ENCODE data around the gene CRKL.
"Not testable (repeated sequence)": the region's sequence is repeated elsewhere in the genome, so short reads cannot be mapped to it uniquely, and the experiment has no call there.

CRKL gene

DNA sequence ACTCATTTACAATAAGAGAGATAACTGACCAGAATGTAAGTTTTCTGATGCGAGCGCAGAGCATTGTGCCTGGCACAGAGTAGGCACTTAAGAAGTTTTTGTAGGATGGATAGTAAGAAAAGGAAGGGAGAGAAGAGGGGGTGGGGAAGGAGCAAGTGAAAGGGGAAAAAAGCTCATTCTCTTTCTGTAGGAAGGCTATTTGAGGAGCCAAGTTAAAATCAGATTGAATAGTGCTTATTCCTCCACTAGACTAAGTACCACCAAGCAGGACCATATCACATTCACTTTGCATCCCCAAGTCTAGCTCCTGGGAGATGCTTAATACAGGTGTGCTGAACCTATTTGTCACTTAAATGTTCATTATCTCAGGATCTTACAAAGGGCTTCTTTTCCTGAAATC lies 14.1 kb upstream of the CRKL start:
- DNase-seq, result no peak

DNA sequence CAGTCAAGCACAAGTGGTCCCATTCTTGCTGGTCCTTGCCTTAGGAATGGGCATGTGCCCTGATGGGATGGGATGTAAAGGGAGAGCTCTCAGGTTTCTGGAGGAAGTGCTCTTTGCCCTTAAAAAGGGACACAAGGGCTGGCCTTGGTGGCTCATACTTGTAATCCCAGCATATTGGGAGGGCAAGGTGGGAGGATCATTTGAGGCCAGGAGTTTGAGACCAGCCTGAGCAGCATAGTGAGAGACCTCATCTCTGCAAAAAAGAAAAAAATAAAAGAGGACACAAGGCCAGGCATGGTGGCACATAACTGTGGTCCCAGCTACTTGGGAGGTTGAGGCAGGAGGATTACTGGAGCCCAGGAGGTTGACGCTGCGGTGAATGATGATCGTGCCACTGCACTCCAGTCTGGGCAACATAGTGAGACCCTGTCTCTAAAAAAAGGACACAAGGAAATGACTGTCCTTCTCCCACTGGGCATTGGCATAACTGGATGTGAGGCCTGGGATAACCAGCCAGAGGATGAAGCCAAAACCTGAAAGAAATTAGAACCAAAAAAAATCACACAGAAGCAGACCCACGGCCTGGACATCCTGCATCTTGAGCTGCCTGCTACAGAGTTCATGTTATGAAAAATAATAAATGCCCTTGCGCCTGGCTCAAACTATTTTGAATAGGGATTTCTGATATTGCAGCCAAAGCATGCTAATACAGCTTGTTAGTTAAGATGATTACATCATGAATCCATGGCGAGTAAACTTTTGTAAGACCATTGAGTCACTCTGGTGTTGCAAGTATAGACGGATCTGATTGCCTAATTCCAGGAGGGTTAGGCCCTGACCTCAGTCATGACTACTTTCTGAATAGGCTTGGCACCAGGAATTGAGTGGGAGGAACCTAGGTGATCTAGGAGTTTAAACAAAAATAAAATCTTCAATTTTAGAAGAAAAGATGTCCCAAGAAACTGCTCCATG lies 12.9 kb upstream of the CRKL start:
- DNase-seq, result no peak

DNA sequence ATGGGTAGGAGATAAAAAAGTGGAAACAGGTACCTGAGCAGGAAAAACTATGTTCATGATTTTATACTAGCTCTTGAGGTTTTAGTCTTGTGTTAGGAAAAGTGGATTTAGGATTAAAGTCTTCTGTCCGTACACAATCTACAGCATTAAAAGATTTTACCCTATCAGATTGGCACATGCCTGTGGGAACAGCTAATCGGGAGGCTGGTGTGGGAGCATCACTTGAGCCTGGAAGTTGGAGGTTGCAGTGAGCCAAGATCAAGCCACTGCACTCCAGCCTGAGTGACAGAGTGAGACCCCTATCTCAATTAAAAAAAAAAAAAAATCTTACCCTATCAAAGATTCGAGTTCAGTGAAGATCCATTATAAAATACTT lies 12.2 kb upstream of the CRKL start:
- DNase-seq, result no peak

DNA sequence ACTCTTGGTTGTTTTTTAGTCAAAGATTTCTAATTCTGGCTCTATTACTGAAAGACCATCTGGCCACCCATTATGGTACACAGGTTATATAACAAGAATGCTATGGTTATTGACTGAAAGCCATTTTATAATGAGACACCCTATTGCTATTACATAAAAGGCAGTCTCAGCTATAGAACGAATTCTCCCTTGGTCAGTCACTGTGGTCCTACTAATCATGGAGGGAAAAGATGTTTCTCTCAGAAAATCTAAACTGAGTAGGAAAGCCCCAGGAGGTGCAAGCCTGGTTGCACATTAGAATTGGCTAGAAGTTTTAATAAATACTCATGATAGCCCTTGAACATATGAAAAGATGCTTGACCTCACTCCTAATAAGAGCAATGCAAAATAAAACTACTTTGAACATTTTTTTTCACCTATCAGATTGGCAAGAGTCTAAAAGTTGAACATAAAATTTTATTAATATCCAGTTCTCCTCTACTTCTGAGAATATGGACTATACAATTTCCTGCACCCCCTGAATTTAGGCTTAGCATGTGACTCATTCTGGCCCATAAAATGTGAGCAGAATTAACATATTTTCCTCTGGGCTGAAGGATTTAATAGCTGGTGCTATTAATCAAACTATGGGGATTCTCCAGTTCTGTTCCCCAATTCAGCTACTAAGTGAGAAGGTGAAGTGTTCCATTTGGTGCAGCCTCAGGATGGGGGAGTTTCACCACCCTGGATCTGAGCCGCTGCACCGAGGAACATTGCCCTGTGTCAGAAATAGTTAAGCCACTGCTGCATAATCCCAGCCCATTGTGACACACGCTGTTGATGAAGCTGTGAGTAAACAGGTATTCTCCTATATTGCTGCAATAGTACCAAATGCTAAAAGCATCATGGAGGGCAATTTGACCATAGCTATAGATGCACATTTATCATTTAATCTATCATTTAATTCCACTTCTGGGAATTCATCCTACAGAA lies 11.5 kb upstream of the CRKL start:
- no peak for DNase-seq

GRCh38 chr22:20906387-20906767 lies 10.8 kb upstream of the CRKL start:
- no peak for DNase-seq

DNA sequence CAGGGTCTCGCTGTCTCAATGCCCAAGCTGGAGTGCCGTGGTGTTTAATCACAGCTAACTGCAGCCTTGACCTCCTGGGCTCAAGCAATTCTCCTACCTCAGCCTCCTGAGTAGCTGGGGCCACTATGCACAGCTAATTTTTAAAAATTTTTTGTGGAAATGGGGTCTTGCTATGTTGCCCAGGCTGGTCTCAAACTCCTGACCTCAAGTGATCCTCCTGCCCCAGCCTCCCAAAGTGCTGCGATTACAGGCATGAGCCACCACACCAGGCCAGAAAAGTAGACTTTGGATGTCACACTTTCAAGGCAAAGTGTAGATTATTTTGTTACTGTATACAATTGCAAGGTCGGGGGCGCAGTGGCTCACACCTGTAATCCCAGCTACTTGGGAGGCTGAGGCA lies 8.5 kb upstream of the CRKL start:
- not testable (repeated sequence) for DNase-seq

DNA sequence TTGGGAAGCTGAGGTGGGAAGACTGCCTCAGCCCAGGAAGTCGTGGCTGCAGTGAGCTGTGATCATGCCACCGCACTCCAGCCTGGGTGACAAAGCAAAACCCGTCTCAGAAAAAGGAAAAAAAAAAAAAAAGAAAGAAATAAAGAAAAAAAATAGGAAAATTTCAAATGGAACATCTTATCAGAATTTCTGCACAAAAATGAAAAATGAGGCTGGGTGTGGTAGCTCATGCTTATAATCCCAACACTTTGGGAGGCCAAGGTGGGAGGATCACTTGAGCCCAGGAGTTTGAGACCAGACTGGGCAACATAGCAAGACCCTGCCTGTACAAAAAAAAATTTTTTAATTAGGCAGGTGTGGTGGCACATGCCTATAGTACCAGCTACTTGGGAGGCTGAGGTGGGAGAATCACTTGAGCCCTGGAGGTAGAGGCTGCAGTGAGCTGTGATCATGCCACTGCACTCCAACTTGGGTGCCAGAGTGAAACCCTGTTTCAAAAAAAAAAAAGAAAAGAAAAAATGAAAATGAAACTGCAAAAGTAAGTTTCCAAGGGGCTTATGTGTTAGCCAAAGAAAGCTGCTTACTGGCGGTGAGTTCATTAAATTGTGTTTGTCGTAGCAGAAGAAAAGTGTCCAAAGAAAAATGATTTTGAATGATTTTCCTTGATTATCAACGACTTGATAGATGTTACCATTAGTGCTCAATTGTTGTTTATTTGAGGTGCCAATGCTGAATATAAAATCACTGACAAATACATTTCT lies 7.5 kb upstream of the CRKL start:
- DNase-seq, result no peak

DNA sequence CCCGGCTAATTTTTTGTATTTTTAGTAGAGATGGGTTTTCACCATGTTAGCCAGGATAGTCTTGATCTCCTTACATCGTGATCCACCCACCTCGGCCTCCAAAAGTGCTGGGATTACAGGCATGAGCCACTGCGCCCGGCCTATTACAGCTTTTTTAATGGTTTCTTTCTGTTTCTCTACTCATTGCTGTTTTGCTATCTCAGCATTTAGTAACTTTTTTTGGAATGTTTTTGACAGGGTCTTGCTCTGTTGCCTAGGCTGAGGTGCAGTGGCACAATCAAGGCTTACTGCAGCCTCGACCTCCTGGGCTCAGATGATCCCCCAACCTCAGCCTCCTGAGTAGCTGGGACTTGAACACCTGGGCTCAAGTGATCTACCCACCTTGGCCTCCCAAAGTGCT lies 4.7 kb upstream of the CRKL start:
- DNase-seq, result no peak

GRCh38 chr22:20918663-20919218 lies 1.5 kb downstream of the CRKL start:
- DNase-seq, result no peak

- no peak for DNase-seq
These were observed 2.5 kb downstream of the CRKL start for GRCh38 chr22:20919718-20920117.

DNA sequence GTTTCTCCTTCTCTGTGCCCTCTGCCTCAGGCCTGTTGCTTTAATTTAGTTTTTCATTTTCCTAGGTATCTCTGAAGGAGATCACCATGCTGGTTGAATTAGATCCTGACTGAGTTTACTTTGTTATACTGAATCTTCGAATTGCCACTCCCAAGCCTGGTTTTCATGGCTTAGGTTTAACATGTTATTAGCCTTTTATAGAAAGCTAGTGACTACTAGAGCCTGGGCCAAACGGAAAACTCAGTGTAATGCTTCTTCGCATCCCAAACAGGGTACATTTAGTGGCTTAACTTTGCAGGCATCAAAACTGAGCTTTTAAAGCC lies 3.6 kb downstream of the CRKL start:
- no peak for DNase-seq

DNA sequence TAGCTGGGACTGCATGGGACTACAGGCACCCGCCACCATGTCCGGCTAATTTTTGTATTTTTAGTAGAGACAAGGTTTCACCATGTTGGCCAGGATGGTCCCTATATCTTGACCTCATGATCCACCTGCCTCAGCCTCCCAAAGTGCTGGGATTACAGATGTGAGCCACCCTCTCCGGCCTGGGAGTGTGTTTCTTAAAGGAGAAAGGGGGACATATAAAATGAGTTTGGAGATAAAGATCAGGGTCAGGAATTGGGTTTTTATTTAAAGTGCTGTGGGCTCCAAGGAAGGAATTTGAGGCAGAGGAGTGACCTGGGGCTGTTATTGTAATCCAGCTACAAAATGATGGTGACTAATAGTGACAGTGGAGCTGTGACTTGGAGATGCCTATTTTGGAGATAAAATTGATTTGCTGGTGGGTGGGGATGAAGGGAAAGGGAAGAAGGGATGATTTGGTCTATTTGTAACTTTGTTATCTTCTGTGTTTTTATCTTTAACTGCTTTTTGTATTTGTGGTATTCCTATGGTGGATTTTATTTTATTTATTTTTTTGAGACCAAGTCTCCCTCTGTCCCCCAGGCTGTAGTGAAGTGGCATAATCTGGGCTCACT lies 5.0 kb downstream of the CRKL start:
- DNase-seq, result no peak

DNA sequence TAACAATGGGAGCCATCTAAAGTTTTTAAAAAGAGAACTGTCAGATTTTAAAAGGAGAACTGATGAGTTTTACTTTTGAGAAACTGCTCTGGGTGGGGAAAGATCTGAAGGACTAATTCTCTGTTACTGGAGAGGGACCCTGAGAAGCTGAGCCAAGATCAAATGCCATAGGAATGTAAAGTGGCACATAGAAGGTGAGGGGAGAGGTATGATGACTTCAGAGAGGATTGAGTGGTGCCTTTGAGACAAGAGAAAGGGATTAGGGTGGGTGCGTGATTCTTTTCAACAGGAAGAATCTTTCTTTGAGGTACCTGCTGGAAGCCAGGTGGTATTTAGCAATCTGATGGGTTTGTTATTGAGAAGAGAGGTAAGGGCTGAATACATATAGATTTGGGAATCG lies 9.0 kb downstream of the CRKL start:
- DNase-seq, result no peak

- no peak for DNase-seq
These were observed 10.8 kb downstream of the CRKL start for GRCh38 chr22:20927940-20928572.

GRCh38 chr22:20928573-20928967 lies 11.4 kb downstream of the CRKL start:
- DNase-seq, result no peak

DNA sequence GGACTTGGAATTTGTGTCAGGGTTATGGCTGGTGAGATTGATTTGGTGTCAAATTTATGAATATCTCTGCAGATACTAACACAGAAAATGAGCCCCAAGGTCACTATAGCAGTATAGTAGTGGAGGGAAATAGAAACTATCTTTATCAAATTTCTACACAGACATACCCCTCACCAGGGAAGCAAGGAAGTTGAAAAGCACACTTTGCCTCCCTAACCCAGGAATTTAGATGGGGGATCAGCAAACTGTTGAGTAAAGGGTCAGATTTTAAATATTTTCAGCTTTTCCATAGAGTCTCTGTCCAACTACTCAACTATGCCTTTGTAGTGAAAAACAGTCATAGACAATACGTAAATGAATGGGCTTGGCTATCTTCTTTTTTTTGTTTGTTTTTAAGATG lies 12.8 kb downstream of the CRKL start:
- no peak for DNase-seq

DNA sequence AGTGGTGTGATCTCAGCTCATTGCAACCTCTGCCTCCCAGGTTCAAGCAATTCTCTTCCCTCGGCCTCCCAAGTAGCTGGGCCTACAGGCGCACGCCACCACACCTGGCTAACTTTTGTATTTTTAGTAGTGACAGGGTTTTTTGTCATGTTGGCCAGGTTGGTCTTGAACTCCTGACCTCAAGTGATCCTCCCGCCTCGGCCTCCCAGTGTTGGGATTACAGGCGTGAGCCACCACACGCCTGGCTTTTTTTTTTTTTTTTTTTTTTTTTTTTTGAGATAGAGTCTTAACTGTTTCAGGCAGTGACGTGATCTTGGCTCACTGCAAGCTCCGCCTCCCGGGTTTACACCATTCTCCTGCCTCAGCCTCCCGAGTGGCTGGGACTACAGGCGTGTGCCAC lies 13.2 kb downstream of the CRKL start:
- not testable (repeated sequence) for DNase-seq

DNA sequence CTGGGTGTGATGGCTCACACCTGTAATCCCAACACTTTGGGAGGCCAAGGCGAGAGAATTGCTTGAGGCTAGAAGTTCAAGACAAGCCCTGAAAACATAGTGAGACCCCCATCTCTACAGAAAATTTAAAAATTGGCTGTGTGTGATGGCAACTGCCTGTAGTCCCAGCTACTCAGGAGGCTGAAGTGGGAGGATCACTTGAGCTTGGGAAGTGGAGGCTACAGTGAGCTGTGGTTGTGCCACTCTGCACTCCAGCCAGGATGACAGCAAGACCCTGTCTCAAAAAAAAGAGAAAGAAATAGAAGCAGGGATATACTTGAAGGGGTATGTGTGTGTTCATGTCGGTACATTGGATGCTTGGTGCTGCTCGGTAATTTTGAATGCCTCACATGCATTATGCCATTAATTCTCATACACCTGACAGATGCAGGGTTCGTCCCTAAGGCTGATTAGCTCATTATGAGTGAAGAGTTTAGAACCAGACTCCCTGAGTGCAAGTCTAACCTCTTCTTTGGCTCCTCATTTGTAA lies 14.0 kb downstream of the CRKL start:
- no peak for DNase-seq

DNA sequence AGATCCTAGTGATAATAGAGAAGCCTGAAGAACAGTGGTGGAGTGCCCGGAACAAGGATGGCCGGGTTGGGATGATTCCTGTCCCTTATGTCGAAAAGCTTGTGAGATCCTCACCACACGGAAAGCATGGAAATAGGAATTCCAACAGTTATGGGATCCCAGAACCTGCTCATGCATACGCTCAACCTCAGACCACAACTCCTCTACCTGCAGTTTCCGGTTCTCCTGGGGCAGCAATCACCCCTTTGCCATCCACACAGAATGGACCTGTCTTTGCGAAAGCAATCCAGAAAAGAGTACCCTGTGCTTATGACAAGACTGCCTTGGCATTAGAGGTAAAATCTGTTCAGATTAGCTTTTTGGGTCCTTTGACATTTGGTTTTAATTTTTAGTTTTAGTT lies 16.7 kb downstream of the CRKL start:
- no peak for DNase-seq

- DNase-seq, result not testable (repeated sequence)
These were observed 17.8 kb downstream of the CRKL start for GRCh38 chr22:20935049-20935448.

GRCh38 chr22:20935780-20936539 lies 18.8 kb downstream of the CRKL start:
- not testable (repeated sequence) for DNase-seq
